Measurements from ENCODE around the gene MORF4L1. TPM values are rescaled to one million over a fixed set of nuclear protein-coding genes. Genes with fewer than 3 reads are reported as not detected.
"Not testable (repeated sequence)": the region's sequence is repeated elsewhere in the genome, so short reads cannot be mapped to it uniquely, and the experiment has no call there.

Gene MORF4L1
- total RNA-seq, 1 experiment from 2014 or later = 503 TPM

DNA sequence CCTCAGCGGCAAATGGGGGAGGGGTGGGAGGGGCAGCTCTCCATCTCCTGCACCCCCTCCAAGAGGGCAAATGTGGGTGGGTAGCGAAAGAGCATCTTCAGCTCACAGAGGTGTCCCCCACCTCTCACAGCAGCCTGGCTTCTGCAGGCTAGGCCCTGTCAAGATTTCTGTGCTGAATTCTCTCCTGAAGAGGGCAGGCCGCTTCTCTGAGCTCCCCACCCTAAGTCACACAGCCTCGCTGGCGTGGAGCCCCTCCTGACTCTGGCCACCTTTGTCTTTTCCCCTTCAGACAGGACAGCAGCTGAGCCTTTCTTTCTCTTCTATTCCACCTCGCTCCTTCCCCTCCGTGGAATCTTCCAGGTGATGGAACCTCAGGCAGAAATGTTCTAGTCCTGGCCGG is 35.1 kb upstream of the MORF4L1 start (continued):
- TF ChIP-seq, protein P1, sequence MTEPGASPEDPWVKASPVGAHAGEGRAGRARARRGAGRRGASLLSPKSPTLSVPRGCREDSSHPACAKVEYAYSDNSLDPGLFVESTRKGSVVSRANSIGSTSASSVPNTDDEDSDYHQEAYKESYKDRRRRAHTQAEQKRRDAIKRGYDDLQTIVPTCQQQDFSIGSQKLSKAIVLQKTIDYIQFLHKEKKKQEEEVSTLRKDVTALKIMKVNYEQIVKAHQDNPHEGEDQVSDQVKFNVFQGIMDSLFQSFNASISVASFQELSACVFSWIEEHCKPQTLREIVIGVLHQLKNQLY (CRISPR knock-in tag; IDR thresholded peaks at IDR 0.05) = no peak

DNA sequence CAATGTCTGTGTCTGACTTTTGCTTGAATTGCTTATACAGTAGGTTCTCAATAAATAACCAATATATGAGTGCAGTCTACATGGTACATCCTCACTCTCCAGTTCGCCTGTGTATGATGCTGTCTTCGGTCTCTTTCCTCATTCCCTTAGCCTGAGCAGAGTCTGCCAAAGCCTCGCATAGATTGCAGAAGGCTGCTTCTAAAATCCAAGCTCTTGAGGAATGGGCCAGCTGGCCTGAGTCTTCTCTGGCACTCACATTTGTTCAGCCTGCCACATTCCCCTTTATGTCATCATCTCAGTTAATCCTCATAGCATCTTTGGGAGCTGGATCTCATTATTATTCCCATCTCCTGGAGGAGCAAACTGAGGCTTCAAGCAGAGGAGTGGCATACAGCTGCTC is 34.2 kb upstream of the MORF4L1 start:
- H3K4me3 Mint-ChIP-seq = no peak overlapping the region
- peaks cover 3% of the 10 kb centered on the region; the same call in 1 of the 2 replicates for H3K27me3 Mint-ChIP-seq (ENCODE audit: low read depth)
- 0 out of 2 replicates have a peak, but pooled peaks cover 10% of the 10 kb centered on the region for H3K4me1 Mint-ChIP-seq
- H3K27ac Mint-ChIP-seq = no peak overlapping the region
- no peak for TF ChIP-seq IRF2 (CRISPR knock-in tag; IDR thresholded peaks at IDR 0.05; ENCODE audit: borderline replicate concordance, low read depth)
- no peak for TF ChIP-seq CREB1 (CRISPR knock-in tag; IDR thresholded peaks at IDR 0.05)
- no peak for TF ChIP-seq NR3C1 (CRISPR knock-in tag; conservative IDR thresholded peaks at IDR 0.05; ENCODE audit: low read depth)
- TF ChIP-seq, protein P2, sequence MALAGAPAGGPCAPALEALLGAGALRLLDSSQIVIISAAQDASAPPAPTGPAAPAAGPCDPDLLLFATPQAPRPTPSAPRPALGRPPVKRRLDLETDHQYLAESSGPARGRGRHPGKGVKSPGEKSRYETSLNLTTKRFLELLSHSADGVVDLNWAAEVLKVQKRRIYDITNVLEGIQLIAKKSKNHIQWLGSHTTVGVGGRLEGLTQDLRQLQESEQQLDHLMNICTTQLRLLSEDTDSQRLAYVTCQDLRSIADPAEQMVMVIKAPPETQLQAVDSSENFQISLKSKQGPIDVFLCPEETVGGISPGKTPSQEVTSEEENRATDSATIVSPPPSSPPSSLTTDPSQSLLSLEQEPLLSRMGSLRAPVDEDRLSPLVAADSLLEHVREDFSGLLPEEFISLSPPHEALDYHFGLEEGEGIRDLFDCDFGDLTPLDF (CRISPR knock-in tag; IDR thresholded peaks at IDR 0.05) = no peak
- TF ChIP-seq, protein P3, sequence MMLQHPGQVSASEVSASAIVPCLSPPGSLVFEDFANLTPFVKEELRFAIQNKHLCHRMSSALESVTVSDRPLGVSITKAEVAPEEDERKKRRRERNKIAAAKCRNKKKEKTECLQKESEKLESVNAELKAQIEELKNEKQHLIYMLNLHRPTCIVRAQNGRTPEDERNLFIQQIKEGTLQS (CRISPR knock-in tag; conservative IDR thresholded peaks at IDR 0.05) = no peak
- no peak for TF ChIP-seq NR2C2 (CRISPR knock-in tag; IDR thresholded peaks at IDR 0.05)
- TF ChIP-seq, protein P4, sequence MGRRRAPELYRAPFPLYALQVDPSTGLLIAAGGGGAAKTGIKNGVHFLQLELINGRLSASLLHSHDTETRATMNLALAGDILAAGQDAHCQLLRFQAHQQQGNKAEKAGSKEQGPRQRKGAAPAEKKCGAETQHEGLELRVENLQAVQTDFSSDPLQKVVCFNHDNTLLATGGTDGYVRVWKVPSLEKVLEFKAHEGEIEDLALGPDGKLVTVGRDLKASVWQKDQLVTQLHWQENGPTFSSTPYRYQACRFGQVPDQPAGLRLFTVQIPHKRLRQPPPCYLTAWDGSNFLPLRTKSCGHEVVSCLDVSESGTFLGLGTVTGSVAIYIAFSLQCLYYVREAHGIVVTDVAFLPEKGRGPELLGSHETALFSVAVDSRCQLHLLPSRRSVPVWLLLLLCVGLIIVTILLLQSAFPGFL (CRISPR knock-in tag; IDR thresholded peaks at IDR 0.05; ENCODE audit: borderline replicate concordance) = no peak
- TF ChIP-seq EMX1 (CRISPR knock-in tag; IDR thresholded peaks at IDR 0.05) = no peak
- TF ChIP-seq, protein P5, sequence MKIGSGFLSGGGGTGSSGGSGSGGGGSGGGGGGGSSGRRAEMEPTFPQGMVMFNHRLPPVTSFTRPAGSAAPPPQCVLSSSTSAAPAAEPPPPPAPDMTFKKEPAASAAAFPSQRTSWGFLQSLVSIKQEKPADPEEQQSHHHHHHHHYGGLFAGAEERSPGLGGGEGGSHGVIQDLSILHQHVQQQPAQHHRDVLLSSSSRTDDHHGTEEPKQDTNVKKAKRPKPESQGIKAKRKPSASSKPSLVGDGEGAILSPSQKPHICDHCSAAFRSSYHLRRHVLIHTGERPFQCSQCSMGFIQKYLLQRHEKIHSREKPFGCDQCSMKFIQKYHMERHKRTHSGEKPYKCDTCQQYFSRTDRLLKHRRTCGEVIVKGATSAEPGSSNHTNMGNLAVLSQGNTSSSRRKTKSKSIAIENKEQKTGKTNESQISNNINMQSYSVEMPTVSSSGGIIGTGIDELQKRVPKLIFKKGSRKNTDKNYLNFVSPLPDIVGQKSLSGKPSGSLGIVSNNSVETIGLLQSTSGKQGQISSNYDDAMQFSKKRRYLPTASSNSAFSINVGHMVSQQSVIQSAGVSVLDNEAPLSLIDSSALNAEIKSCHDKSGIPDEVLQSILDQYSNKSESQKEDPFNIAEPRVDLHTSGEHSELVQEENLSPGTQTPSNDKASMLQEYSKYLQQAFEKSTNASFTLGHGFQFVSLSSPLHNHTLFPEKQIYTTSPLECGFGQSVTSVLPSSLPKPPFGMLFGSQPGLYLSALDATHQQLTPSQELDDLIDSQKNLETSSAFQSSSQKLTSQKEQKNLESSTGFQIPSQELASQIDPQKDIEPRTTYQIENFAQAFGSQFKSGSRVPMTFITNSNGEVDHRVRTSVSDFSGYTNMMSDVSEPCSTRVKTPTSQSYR (CRISPR knock-in tag; IDR thresholded peaks at IDR 0.05) = no peak
- no peak for TF ChIP-seq NR1H2 (CRISPR knock-in tag; IDR thresholded peaks at IDR 0.05)
- ATAC-seq (no peak), DNase-seq (ENCODE audit: low spot score) (no peak)
- ChIA-PET CTCF (interaction anchor here (0.9 to 3.6 kb wide), 3 partner anchors 10 to 34 kb away, joined by 6 to 25 read pairs (median 6); partner anchors contain the start of genes ADAMTS7 and MORF4L1), POLR2A (no interaction called here)
- no peaks in the 10 kb centered on the region for H3K9me3 Mint-ChIP-seq
- H3K36me3 Mint-ChIP-seq = no peaks in the 10 kb centered on the region

DNA sequence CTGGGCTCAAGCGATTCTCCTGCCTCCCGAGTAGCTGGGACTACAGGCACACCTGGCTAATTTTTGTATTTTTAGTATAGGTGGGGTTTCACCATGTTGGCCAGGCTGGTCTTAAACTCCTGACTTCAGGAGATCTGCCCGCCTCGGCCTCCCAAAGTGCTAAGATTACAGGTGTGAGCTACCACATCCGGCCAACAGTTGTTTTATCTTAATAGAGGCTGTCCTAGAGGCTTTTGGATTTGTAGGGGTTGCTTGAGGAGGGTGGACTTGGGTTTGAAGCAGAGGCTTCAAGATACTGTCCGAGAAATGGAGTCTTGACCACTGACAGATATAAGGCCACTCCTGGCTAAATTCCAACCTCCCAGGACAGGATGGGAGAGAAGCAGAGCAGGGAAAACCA is 33.5 kb upstream of the MORF4L1 start:
- CTCF ChIA-PET; H3K27ac Mint-ChIP-seq; H3K9me3 Mint-ChIP-seq; H3K4me1 Mint-ChIP-seq; ATAC-seq; DNase-seq (ENCODE audit: low spot score); H3K4me3 Mint-ChIP-seq; H3K36me3 Mint-ChIP-seq; H3K27me3 Mint-ChIP-seq (ENCODE audit: low read depth); POLR2A ChIA-PET: not testable (repeated sequence)

DNA sequence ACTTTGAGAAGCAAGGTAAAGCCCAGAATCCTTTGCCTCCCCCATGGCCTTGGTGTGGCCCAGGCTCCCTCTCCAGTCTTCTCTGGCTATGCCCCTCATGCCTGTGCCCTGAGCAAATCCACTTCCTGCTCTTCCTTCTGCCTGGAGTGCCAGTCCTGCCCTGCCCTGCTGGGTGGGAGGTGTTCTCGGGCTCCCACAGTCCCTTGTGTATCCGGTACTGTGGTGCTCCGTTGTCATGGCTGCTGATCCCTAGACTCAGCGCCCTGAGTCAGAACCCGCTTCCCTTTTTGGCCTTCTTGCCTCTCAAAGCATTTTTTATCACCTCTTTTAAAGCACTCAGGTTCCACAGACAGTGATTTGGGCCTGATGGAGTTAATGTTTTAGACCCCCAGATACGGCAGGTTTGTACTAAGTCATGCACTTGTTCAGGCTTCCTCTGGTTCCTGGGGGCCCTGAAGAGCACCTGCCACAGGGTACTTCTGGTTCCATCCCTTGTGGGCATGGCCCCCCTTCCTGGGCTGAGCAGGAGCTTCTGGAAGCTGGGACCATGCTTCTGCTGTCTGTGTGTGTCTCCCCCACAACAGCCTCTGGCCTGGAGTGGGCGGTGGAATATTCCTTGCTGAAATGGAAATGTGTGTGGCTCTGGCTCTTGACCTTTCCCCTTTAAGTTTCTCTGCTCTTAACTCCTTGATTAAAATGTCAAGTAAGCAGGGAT is 31.9 kb upstream of the MORF4L1 start:
- no peak overlapping the region for H3K4me3 Mint-ChIP-seq
- POLR2A ChIA-PET = no interaction called here
- no peaks in the 10 kb centered on the region for H3K36me3 Mint-ChIP-seq
- H3K27me3 Mint-ChIP-seq (ENCODE audit: low read depth) = peaks cover 3% of the 10 kb centered on the region; the same call in 1 of the 2 replicates
- H3K4me1 Mint-ChIP-seq = 0 out of 2 replicates have a peak, but pooled peaks cover 10% of the 10 kb centered on the region
- H3K27ac Mint-ChIP-seq = no peak overlapping the region
- peaks cover 2% of the 10 kb centered on the region for H3K9me3 Mint-ChIP-seq
- CTCF ChIA-PET = no interaction called here
- ATAC-seq = no peak
- DNase-seq (ENCODE audit: low spot score) = no peak
- TF ChIP-seq RELA (CRISPR knock-in tag; IDR thresholded peaks at IDR 0.05; ENCODE audit: borderline replicate concordance) (no peak), ATF1 (CRISPR knock-in tag; IDR thresholded peaks at IDR 0.05) (no peak), ZNF232 (CRISPR knock-in tag; IDR thresholded peaks at IDR 0.05) (no peak)
- TF ChIP-seq, protein P6, sequence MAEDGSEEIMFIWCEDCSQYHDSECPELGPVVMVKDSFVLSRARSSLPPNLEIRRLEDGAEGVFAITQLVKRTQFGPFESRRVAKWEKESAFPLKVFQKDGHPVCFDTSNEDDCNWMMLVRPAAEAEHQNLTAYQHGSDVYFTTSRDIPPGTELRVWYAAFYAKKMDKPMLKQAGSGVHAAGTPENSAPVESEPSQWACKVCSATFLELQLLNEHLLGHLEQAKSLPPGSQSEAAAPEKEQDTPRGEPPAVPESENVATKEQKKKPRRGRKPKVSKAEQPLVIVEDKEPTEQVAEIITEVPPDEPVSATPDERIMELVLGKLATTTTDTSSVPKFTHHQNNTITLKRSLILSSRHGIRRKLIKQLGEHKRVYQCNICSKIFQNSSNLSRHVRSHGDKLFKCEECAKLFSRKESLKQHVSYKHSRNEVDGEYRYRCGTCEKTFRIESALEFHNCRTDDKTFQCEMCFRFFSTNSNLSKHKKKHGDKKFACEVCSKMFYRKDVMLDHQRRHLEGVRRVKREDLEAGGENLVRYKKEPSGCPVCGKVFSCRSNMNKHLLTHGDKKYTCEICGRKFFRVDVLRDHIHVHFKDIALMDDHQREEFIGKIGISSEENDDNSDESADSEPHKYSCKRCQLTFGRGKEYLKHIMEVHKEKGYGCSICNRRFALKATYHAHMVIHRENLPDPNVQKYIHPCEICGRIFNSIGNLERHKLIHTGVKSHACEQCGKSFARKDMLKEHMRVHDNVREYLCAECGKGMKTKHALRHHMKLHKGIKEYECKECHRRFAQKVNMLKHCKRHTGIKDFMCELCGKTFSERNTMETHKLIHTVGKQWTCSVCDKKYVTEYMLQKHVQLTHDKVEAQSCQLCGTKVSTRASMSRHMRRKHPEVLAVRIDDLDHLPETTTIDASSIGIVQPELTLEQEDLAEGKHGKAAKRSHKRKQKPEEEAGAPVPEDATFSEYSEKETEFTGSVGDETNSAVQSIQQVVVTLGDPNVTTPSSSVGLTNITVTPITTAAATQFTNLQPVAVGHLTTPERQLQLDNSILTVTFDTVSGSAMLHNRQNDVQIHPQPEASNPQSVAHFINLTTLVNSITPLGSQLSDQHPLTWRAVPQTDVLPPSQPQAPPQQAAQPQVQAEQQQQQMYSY (CRISPR knock-in tag; IDR thresholded peaks at IDR 0.05) = no peak
- TF ChIP-seq, protein P7, sequence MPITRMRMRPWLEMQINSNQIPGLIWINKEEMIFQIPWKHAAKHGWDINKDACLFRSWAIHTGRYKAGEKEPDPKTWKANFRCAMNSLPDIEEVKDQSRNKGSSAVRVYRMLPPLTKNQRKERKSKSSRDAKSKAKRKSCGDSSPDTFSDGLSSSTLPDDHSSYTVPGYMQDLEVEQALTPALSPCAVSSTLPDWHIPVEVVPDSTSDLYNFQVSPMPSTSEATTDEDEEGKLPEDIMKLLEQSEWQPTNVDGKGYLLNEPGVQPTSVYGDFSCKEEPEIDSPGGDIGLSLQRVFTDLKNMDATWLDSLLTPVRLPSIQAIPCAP (CRISPR knock-in tag; IDR thresholded peaks at IDR 0.05) = no peak
- TF ChIP-seq, protein P8, sequence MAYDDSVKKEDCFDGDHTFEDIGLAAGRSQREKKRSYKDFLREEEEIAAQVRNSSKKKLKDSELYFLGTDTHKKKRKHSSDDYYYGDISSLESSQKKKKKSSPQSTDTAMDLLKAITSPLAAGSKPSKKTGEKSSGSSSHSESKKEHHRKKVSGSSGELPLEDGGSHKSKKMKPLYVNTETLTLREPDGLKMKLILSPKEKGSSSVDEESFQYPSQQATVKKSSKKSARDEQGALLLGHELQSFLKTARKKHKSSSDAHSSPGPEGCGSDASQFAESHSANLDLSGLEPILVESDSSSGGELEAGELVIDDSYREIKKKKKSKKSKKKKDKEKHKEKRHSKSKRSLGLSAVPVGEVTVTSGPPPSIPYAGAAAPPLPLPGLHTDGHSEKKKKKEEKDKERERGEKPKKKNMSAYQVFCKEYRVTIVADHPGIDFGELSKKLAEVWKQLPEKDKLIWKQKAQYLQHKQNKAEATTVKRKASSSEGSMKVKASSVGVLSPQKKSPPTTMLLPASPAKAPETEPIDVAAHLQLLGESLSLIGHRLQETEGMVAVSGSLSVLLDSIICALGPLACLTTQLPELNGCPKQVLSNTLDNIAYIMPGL (CRISPR knock-in tag; IDR thresholded peaks at IDR 0.05) = no peak
